Small intestine (tissue), 16 donors: ENCODE data around the gene B9D1. TPM values are rescaled to one million over a fixed set of nuclear protein-coding genes. Genes with fewer than 3 reads are reported as not detected.
A peak's percentile ranks its signal among the peaks of the same experiment; 100 is the strongest.

Source experiments
- DNase-seq, 2 donors: peaks; one replicate each; pipeline versions ENCODE4 v3.0.0 to v3.0.0-alpha.2; 2013
- FAIRE-seq: peaks from 2 replicates; lab custom pipeline; 2012; peaks lifted over from hg19 to GRCh38; lab: Jason Lieb, UNC
- H3K27ac ChIP-seq, 3 donors: one replicate each; pipeline ENCODE4 v1.5.1; 2013; ENCODE audit warnings: low read length in 2 of 3, mild to moderate bottlenecking in 2 of 3, control low read depth in 1 of 3, inconsistent platforms in 1 of 3, low read depth in 1 of 3, moderate library complexity in 1 of 3
- H3K27me3 ChIP-seq, 3 donors: one replicate each; pipeline ENCODE4 v1.6.1; 2013; ENCODE audit warnings: low read length in 3 of 3, inconsistent platforms in 1 of 3; ENCODE audit not compliant: control insufficient read depth in 3 of 3, insufficient read depth in 3 of 3
- H3K36me3 ChIP-seq, 3 donors: one replicate each; pipeline ENCODE4 v1.6.1; 2013; ENCODE audit warnings: low read length in 3 of 3, inconsistent platforms in 1 of 3, low read depth in 1 of 3, mild to moderate bottlenecking in 1 of 3, moderate library complexity in 1 of 3; ENCODE audit not compliant: control insufficient read depth in 3 of 3, insufficient read depth in 2 of 3
- H3K4me1 ChIP-seq, 3 donors: one replicate each; pipeline ENCODE4 v1.6.1; 2013; ENCODE audit warnings: low read length in 2 of 3, inconsistent platforms in 1 of 3, low read depth in 1 of 3, mild to moderate bottlenecking in 1 of 3, moderate library complexity in 1 of 3; ENCODE audit not compliant: control insufficient read depth in 3 of 3, insufficient read depth in 2 of 3
- H3K4me3 ChIP-seq, 3 donors: one replicate each; pipeline ENCODE4 v1.5.1; 2013; ENCODE audit warnings: low read length in 3 of 3, control low read depth in 1 of 3, inconsistent platforms in 1 of 3, low read depth in 1 of 3, mild to moderate bottlenecking in 1 of 3, moderate library complexity in 1 of 3
- H3K9me3 ChIP-seq, 2 donors: one replicate each; pipeline ENCODE4 v1.6.1; 2013; ENCODE audit warnings: low read depth in 1 of 2, low read length in 1 of 2; ENCODE audit not compliant: control insufficient read depth in 2 of 2, insufficient read depth in 1 of 2
- WGBS, 3 donors: extraction: QIAGEN DNeasy Blood & Tissue Kit; methylation state at CpG; one replicate each; pipeline ENCODE4 v1.1.7; 2013; 5-methylcytosine and 5-hydroxymethylcytosine counted together
- long read RNA-seq, 10 donors: transcript quantifications; one replicate each; lab custom pipeline, GENCODE V29; 2026
- polyA plus RNA-seq, 4 donors: library from polyadenylated mRNA; stranded (reverse) in 3 of 4; unstranded in 1 of 4; fragments of 200-250 nt in 3 of 4; fragments of 120-200 nt in 1 of 4; gene quantifications; one replicate each; pipeline versions ENCODE4 v1.2.1 to v1.2.3, GENCODE V29; 2013
- donor health status: healthy with polysubstance abuse.
- donor health status: control.
- donor health status: control.
- donor health status: Bipolar disorder and iron deficiency.
- donor health status: healthy.

Gene B9D1
- polyA plus RNA-seq: 10 to 100 TPM in 3 of 4 donors, 1 to 10 TPM in 1; 2.2 to 18.1 (median 12.9) TPM
- long read RNA-seq, donor 1: 0 reads
- long read RNA-seq, donor 2, partial matches to known transcripts: 0 of 2 reads
- long read RNA-seq, donor 2, other reads (novel, unspliced or antisense): 0 of 2 reads
- long read RNA-seq, donor 3, partial matches to known transcripts: 0 of 5 reads
- long read RNA-seq, donor 3, other reads (novel, unspliced or antisense): 0 of 5 reads
- long read RNA-seq, donor 4: 0 reads
- long read RNA-seq, donor 5, partial matches to known transcripts: 0 of 2 reads
- long read RNA-seq, donor 5, other reads (novel, unspliced or antisense): 0 of 2 reads
- long read RNA-seq, donor 6, partial matches to known transcripts: 0 of 6 reads
- long read RNA-seq, donor 6, other reads (novel, unspliced or antisense): 0 of 6 reads
- long read RNA-seq, donor 7, transcript B9D1-201 (7 exons, 908 nt): major isoform, 6 of 11 reads
- long read RNA-seq, donor 7, partial matches to known transcripts: 0 of 11 reads
- long read RNA-seq, donor 7, other reads (novel, unspliced or antisense): 0 of 11 reads
- long read RNA-seq, donor 8, partial matches to known transcripts: 0 of 2 reads
- long read RNA-seq, donor 8, other reads (novel, unspliced or antisense): 0 of 2 reads
- long read RNA-seq, donor 9, partial matches to known transcripts: 0 of 2 reads
- long read RNA-seq, donor 9, other reads (novel, unspliced or antisense): 0 of 2 reads
- long read RNA-seq, donor 10, transcript B9D1-201 (7 exons, 908 nt): major isoform, 5 of 26 reads
- long read RNA-seq, donor 10, partial matches to known transcripts: 19 of 26 reads
- long read RNA-seq, donor 10, other reads (novel, unspliced or antisense): 0 of 26 reads

GRCh38 chr17:19362277-19363113 lies at the start of gene B9D1:
Gene B9D1, minus strand, starts transcription at chr17:19362723. Its CDS starts 154 bp downstream, at chr17:19362569.
- peaks cover 0 to 5% (median 1%) of the 10 kb centered on the region in 3 donors for H3K4me1 ChIP-seq
- WGBS, 3 donors: 0 to 1% (median 0%) methylated on average over 74 to 83 of the region's 83 CpGs
- no peaks in the 10 kb centered on the region for H3K27me3 ChIP-seq
- no peaks in the 10 kb centered on the region for H3K9me3 ChIP-seq
- no peak for FAIRE-seq
- DNase-seq: peak; percentile 89 to 97
- peaks cover 0 to 28% (median 0%) of the 10 kb centered on the region in 3 donors for H3K36me3 ChIP-seq
- H3K27ac ChIP-seq: peak within 1 kb of the TSS; percentile 61 to 95 (median 81)
- peak within 1 kb of the TSS; percentile 47 to 76 (median 71) for H3K4me3 ChIP-seq

GRCh38 chr17:19411631-19412030 lies 49.1 kb upstream of the B9D1 start:
- Histone ChIP-seq H3K36me3 (peaks cover 0 to 2% (median 0%) of the 10 kb centered on the region in 3 donors), H3K27me3 (peaks cover 0 to 13% (median 0%) of the 10 kb centered on the region in 3 donors), H3K27ac (no peak overlapping the region), H3K4me3 (no peak overlapping the region), H3K4me1 (no peaks in the 10 kb centered on the region), H3K9me3 (no peaks in the 10 kb centered on the region)
- DNase-seq (no peak), FAIRE-seq (no peak)
- WGBS, 3 donors: 67 to 75% (median 75%) methylated on average over 8 to 9 of the region's 9 CpGs

GRCh38 chr17:19410875-19411620 lies 48.5 kb upstream of the B9D1 start, which contains the start of gene RNF112:
Gene RNF112, plus strand, starts transcription at chr17:19411232. Its CDS starts 177 bp downstream, at chr17:19411409.
- Histone ChIP-seq H3K4me1 (no peaks in the 10 kb centered on the region), H3K36me3 (peaks cover 0 to 2% (median 0%) of the 10 kb centered on the region in 3 donors), H3K4me3 (peak within 1 kb of the TSS in 1 of 3 donors; percentile 23), H3K27me3 (peaks cover 0 to 13% (median 0%) of the 10 kb centered on the region in 3 donors), H3K9me3 (no peaks in the 10 kb centered on the region), H3K27ac (peak within 1 kb of the TSS in 1 of 3 donors; percentile 4)
- 36 to 49% (median 43%) methylated on average over 23 of the region's 23 CpGs for WGBS, 3 donors
- FAIRE-seq (no peak), DNase-seq (no peak)

- H3K27ac ChIP-seq: no peak overlapping the region
- FAIRE-seq: no peak
- peaks cover 0 to under 1% (median 0%) of the 10 kb centered on the region in 3 donors for H3K36me3 ChIP-seq
Measured at GRCh38 chr17:19410091-19410490, 47.6 kb upstream of the B9D1 start.

GRCh38 chr17:19409509-19409908 lies 47.0 kb upstream of the B9D1 start:
- 68 to 84% (median 78%) methylated on average over 3 of the region's 3 CpGs for WGBS, 3 donors
- Histone ChIP-seq H3K4me3 (no peak overlapping the region), H3K36me3 (no peaks in the 10 kb centered on the region), H3K4me1 (no peaks in the 10 kb centered on the region), H3K27me3 (peaks cover 0 to 13% (median 0%) of the 10 kb centered on the region in 3 donors), H3K9me3 (no peaks in the 10 kb centered on the region), H3K27ac (no peak overlapping the region)
- FAIRE-seq (no peak), DNase-seq (no peak)

More at GRCh38 chr17:19410091-19410490, 47.6 kb upstream of the B9D1 start:
- no peaks in the 10 kb centered on the region for H3K4me1 ChIP-seq
- no peak for DNase-seq
- H3K4me3 ChIP-seq: no peak overlapping the region
- H3K9me3 ChIP-seq: no peaks in the 10 kb centered on the region
- H3K27me3 ChIP-seq: peaks cover 0 to 13% (median 0%) of the 10 kb centered on the region in 3 donors
- 79 to 87% (median 82%) methylated on average over 6 of the region's 6 CpGs for WGBS, 3 donors

- Histone ChIP-seq H3K27me3 (peaks cover 0 to 13% (median 0%) of the 10 kb centered on the region in 3 donors), H3K27ac (no peak overlapping the region), H3K4me3 (no peak overlapping the region), H3K36me3 (no peaks in the 10 kb centered on the region), H3K9me3 (no peaks in the 10 kb centered on the region), H3K4me1 (no peaks in the 10 kb centered on the region)
- 91 to 95% (median 93%) methylated on average over 3 of the region's 3 CpGs for WGBS, 3 donors
- FAIRE-seq: no peak
- no peak for DNase-seq
Measured at GRCh38 chr17:19409066-19409465, 46.5 kb upstream of the B9D1 start.

- DNase-seq: no peak
- FAIRE-seq: no peak
- Histone ChIP-seq H3K36me3 (no peaks in the 10 kb centered on the region), H3K4me1 (no peaks in the 10 kb centered on the region), H3K27me3 (peaks cover 0 to 13% (median 0%) of the 10 kb centered on the region in 3 donors), H3K9me3 (no peaks in the 10 kb centered on the region), H3K27ac (no peak overlapping the region), H3K4me3 (no peak overlapping the region)
- WGBS, 3 donors: 90 to 97% (median 93%) methylated on average over 2 of the region's 2 CpGs
Measured at GRCh38 chr17:19408346-19408710, 45.8 kb upstream of the B9D1 start.
